ENCODE results near the gene GAREM1.

DNA sequence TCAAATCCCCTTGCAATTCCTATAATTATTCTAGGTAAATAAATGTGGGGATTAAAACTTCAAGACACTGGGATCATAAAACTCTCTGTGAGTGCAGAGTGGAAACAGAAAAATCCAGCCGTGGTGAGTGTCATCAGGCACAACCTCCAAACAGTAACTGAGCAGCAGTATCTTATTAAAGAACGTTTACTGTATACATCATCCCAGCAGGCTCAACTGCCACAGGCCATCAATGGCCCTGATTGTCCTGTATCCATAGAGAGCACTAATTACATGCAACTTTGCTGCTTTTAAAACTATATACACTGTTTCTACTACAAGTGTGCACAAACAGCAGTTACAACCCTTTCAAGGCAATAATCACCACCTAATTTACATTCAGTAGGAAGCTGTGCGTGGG lies 23.9 kb downstream of the GAREM1 start:
- no peak for TF ChIP-seq EZH2 (IDR thresholded peaks at IDR 0.05; ENCODE audit: low read length, unreplicated experiment)
- TF ChIP-seq CTCF (conservative IDR thresholded peaks at IDR 0.05; ENCODE audit: low read depth, low read length): no peak
